GM23338 (cell line): ENCODE results near the gene SNAPC2. TPM values are rescaled to one million over a fixed set of nuclear protein-coding genes. Genes with fewer than 3 reads are reported as not detected.

Experiments
- ATAC-seq: fragments of 200-7000 bp; cut with Tn5 transposase; 3 replicates; pipeline ENCODE4 v1.9.1; 2020
- DNase-seq: peaks from one replicate; pipeline ENCODE4 v3.0.0-alpha.2; 2015; ENCODE audit warnings: low spot score
- H2AFZ ChIP-seq: fragments of 200-600 bp; sonication (generic); 2 replicates; pipeline ENCODE4 v1.8.0; 2016; ENCODE audit warnings: antibody characterized with exemption, mild to moderate bottlenecking, moderate library complexity
- H3F3A ChIP-seq: fragments of 200-600 bp; sonication (generic); replicated peaks from 2 replicates; pipeline ENCODE4 v1.8.0; 2017; ENCODE audit warnings: antibody characterized with exemption, mixed run types, low read depth
- H3K27ac ChIP-seq: fragments of 200-600 bp; sonication (generic); 2 replicates; pipeline ENCODE4 v1.6.1; 2016; ENCODE audit warnings: low read depth
- H3K27me3 ChIP-seq: fragments of 200-600 bp; sonication (generic); 2 replicates; pipeline ENCODE4 v1.8.0; 2016; ENCODE audit warnings: mild to moderate bottlenecking, mixed run types, moderate library complexity; ENCODE audit not compliant: insufficient read depth
- H3K36me3 ChIP-seq: fragments of 200-600 bp; sonication (generic); 2 replicates; pipeline ENCODE4 v1.8.0; 2016; ENCODE audit warnings: mild to moderate bottlenecking; ENCODE audit not compliant: insufficient read depth
- H3K4me1 ChIP-seq: fragments of 200-600 bp; sonication (generic); 2 replicates; pipeline ENCODE4 v1.8.0; 2016; ENCODE audit warnings: mild to moderate bottlenecking, moderate library complexity; ENCODE audit not compliant: insufficient read depth
- H3K4me2 ChIP-seq: fragments of 200-600 bp; sonication (generic); 2 replicates; pipeline ENCODE4 v1.7.1; 2017; ENCODE audit warnings: mixed run types
- H3K4me3 ChIP-seq: fragments of 200-600 bp; sonication (generic); 2 replicates; pipeline ENCODE4 v1.6.1; 2016; ENCODE audit warnings: mixed run types
- H3K79me2 ChIP-seq: fragments of 200-600 bp; sonication (generic); replicated peaks from 2 replicates; pipeline ENCODE4 v1.8.0; 2017; ENCODE audit warnings: mild to moderate bottlenecking; ENCODE audit not compliant: insufficient read depth
- H3K9me2 ChIP-seq: fragments of 200-600 bp; sonication (generic); 2 replicates; pipeline ENCODE4 v1.8.0; 2017; ENCODE audit not compliant: insufficient read depth
- H4K20me1 ChIP-seq: fragments of 200-600 bp; sonication (generic); replicated peaks from 2 replicates; pipeline ENCODE4 v1.8.0; 2017; ENCODE audit warnings: mild to moderate bottlenecking; ENCODE audit not compliant: insufficient read depth
- H3K27ac Mint-ChIP-seq: 2 replicates; pipeline ENCODE4 v1.8.0; 2020; ENCODE audit warnings: inconsistent platforms, mild to moderate bottlenecking, moderate library complexity, mixed read lengths
- H3K27me3 Mint-ChIP-seq: 3 replicates; pipeline ENCODE4 v1.8.0; 2022; ENCODE audit warnings: low read depth, mild to moderate bottlenecking, moderate library complexity, mixed read lengths, inconsistent platforms; ENCODE audit not compliant: insufficient read depth, poor library complexity
- H3K36me3 Mint-ChIP-seq: 3 replicates; pipeline ENCODE4 v1.8.0; 2021; ENCODE audit warnings: low read depth, mild to moderate bottlenecking, inconsistent platforms, moderate library complexity, mixed read lengths
- H3K4me1 Mint-ChIP-seq: 3 replicates; pipeline ENCODE4 v1.8.0; 2020; ENCODE audit warnings: mild to moderate bottlenecking, inconsistent platforms, mixed read lengths
- H3K4me3 Mint-ChIP-seq: 3 replicates; pipeline ENCODE4 v1.8.0; 2021; ENCODE audit warnings: moderate library complexity, mild to moderate bottlenecking, inconsistent platforms, mixed read lengths
- H3K9me3 Mint-ChIP-seq: 3 replicates; pipeline ENCODE4 v1.8.0; 2020; ENCODE audit warnings: moderate library complexity, mild to moderate bottlenecking, inconsistent platforms, mixed read lengths
- CREB1 ChIP-seq: fragments of 250-450 bp; sonication (Bioruptor Pico); IDR thresholded peaks from 2 replicates; pipeline ENCODE4 v1.5.0; 2020; ENCODE audit warnings: low read depth, mild to moderate bottlenecking, moderate library complexity
- NANOG ChIP-seq: IDR thresholded peaks from 2 replicates; pipeline ENCODE4 v1.6.1; 2016; ENCODE audit warnings: antibody characterized with exemption, borderline replicate concordance
- POLR2AphosphoS5 ChIP-seq: IDR thresholded peaks from 2 replicates; pipeline ENCODE4 v1.6.1; 2016; ENCODE audit warnings: antibody characterized with exemption, low read depth
- STAT1 ChIP-seq: IDR thresholded peaks from one replicate; pipeline ENCODE4 v1.6.1; 2016; ENCODE audit warnings: antibody characterized with exemption; ENCODE audit not compliant: unreplicated experiment
- ZNF114 ChIP-seq: fragments of 250-450 bp; sonication (Bioruptor Pico); IDR thresholded peaks from 2 replicates; pipeline ENCODE4 v1.5.0; 2020; ENCODE audit warnings: mild to moderate bottlenecking, moderate library complexity
- polyA plus RNA-seq: library from polyadenylated mRNA; unstranded; fragments of >200 nt; fragmentation: Nextera tagmentation; extraction: Ambion mirVana; gene quantifications from 2 replicates; pipeline ENCODE4 v1.2.1, GENCODE V29; 2016
- total RNA-seq: library from RNA; depleted of rRNA; stranded (reverse); fragments of >200 nt; shearing (Covaris generic); gene quantifications from 2 replicates; pipeline ENCODE4 v1.2.3, GENCODE V29; 2014
- TF ChIP-seq, protein P1 (sequence below): IDR thresholded peaks from one replicate; pipeline ENCODE4 v1.6.1; 2018; ENCODE audit warnings: antibody characterized with exemption; ENCODE audit not compliant: unreplicated experiment
- TF ChIP-seq, protein P2 (sequence below): IDR thresholded peaks from 2 replicates; pipeline ENCODE4 v1.6.1; 2016; ENCODE audit warnings: antibody characterized with exemption
- TF ChIP-seq, protein P3 (sequence below): fragments of 250-450 bp; sonication (Bioruptor Pico); IDR thresholded peaks from 2 replicates; pipeline ENCODE4 v1.5.0; 2020; ENCODE audit warnings: mild to moderate bottlenecking, moderate library complexity

Gene SNAPC2
- total and polyA plus RNA-seq, 2 experiments from 2014 or later, result 17.1 to 25.1 TPM

DNA sequence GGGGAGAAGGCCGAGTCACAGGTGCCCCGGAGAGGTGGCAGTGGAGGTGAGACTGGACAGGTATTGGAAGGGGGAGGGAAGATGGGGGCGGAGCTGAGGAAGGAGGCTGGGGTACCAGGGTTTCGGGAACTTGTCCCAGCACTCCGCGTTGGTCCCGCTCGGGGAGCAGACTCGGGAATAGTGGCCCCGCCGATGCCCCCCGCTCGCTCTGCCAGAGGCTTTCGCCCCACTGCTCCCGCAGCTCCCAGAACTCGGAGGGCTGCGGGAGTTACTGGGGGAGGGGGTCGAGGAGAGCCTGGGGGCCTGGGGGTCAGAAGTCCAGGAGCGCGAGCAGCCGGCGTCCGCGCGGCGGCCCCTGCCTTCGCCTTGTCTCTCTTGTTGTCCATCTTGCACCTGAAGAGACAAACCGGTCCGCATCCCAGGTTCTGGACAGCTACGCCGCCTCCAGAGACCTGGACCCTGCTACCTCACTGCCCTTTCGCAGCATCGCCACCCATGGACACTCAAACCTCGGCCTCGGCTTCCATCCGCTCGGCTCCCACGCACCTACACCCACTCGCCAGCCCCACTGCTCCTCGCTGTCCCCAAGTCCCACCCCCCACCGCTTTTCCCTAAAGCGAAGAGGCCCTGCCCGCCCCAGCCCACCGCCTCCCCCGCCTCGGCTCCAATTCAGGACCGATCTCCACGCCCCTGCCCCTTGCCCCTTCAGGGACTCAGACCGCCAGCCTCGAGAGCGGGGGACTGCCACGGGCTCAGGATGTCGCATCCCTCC, 46.6 kb upstream of the SNAPC2 start:
- peak overlapping the region; percentile 91 for H3K4me3 Mint-ChIP-seq
- no peaks in the 10 kb centered on the region for H3K36me3 ChIP-seq
- peaks cover 13% of the 10 kb centered on the region; the same call in 1 of the 2 replicates for H3F3A ChIP-seq
- ATAC-seq (no peak), DNase-seq (peak; percentile 48)
- no peak overlapping the region for H3K27ac ChIP-seq
- TF ChIP-seq, protein P1, sequence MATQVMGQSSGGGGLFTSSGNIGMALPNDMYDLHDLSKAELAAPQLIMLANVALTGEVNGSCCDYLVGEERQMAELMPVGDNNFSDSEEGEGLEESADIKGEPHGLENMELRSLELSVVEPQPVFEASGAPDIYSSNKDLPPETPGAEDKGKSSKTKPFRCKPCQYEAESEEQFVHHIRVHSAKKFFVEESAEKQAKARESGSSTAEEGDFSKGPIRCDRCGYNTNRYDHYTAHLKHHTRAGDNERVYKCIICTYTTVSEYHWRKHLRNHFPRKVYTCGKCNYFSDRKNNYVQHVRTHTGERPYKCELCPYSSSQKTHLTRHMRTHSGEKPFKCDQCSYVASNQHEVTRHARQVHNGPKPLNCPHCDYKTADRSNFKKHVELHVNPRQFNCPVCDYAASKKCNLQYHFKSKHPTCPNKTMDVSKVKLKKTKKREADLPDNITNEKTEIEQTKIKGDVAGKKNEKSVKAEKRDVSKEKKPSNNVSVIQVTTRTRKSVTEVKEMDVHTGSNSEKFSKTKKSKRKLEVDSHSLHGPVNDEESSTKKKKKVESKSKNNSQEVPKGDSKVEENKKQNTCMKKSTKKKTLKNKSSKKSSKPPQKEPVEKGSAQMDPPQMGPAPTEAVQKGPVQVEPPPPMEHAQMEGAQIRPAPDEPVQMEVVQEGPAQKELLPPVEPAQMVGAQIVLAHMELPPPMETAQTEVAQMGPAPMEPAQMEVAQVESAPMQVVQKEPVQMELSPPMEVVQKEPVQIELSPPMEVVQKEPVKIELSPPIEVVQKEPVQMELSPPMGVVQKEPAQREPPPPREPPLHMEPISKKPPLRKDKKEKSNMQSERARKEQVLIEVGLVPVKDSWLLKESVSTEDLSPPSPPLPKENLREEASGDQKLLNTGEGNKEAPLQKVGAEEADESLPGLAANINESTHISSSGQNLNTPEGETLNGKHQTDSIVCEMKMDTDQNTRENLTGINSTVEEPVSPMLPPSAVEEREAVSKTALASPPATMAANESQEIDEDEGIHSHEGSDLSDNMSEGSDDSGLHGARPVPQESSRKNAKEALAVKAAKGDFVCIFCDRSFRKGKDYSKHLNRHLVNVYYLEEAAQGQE, result no peak
- TF ChIP-seq, protein P2, sequence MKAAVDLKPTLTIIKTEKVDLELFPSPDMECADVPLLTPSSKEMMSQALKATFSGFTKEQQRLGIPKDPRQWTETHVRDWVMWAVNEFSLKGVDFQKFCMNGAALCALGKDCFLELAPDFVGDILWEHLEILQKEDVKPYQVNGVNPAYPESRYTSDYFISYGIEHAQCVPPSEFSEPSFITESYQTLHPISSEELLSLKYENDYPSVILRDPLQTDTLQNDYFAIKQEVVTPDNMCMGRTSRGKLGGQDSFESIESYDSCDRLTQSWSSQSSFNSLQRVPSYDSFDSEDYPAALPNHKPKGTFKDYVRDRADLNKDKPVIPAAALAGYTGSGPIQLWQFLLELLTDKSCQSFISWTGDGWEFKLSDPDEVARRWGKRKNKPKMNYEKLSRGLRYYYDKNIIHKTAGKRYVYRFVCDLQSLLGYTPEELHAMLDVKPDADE, result no peak
- TF ChIP-seq, protein P3, sequence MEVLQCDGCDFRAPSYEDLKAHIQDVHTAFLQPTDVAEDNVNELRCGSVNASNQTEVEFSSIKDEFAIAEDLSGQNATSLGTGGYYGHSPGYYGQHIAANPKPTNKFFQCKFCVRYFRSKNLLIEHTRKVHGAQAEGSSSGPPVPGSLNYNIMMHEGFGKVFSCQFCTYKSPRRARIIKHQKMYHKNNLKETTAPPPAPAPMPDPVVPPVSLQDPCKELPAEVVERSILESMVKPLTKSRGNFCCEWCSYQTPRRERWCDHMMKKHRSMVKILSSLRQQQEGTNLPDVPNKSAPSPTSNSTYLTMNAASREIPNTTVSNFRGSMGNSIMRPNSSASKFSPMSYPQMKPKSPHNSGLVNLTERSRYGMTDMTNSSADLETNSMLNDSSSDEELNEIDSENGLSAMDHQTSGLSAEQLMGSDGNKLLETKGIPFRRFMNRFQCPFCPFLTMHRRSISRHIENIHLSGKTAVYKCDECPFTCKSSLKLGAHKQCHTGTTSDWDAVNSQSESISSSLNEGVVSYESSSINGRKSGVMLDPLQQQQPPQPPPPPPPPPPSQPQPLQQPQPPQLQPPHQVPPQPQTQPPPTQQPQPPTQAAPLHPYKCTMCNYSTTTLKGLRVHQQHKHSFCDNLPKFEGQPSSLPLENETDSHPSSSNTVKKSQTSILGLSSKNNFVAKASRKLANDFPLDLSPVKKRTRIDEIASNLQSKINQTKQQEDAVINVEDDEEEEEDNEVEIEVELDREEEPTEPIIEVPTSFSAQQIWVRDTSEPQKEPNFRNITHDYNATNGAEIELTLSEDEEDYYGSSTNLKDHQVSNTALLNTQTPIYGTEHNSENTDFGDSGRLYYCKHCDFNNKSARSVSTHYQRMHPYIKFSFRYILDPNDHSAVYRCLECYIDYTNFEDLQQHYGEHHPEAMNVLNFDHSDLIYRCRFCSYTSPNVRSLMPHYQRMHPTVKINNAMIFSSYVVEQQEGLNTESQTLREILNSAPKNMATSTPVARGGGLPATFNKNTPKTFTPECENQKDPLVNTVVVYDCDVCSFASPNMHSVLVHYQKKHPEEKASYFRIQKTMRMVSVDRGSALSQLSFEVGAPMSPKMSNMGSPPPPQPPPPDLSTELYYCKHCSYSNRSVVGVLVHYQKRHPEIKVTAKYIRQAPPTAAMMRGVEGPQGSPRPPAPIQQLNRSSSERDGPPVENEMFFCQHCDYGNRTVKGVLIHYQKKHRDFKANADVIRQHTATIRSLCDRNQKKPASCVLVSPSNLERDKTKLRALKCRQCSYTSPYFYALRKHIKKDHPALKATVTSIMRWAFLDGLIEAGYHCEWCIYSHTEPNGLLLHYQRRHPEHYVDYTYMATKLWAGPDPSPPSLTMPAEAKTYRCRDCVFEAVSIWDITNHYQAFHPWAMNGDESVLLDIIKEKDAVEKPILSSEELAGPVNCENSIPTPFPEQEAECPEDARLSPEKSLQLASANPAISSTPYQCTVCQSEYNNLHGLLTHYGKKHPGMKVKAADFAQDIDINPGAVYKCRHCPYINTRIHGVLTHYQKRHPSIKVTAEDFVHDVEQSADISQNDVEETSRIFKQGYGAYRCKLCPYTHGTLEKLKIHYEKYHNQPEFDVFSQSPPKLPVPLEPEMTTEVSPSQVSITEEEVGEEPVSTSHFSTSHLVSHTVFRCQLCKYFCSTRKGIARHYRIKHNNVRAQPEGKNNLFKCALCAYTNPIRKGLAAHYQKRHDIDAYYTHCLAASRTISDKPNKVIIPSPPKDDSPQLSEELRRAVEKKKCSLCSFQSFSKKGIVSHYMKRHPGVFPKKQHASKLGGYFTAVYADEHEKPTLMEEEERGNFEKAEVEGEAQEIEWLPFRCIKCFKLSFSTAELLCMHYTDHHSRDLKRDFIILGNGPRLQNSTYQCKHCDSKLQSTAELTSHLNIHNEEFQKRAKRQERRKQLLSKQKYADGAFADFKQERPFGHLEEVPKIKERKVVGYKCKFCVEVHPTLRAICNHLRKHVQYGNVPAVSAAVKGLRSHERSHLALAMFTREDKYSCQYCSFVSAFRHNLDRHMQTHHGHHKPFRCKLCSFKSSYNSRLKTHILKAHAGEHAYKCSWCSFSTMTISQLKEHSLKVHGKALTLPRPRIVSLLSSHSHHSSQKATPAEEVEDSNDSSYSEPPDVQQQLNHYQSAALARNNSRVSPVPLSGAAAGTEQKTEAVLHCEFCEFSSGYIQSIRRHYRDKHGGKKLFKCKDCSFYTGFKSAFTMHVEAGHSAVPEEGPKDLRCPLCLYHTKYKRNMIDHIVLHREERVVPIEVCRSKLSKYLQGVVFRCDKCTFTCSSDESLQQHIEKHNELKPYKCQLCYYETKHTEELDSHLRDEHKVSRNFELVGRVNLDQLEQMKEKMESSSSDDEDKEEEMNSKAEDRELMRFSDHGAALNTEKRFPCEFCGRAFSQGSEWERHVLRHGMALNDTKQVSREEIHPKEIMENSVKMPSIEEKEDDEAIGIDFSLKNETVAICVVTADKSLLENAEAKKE, result no peak
- TF ChIP-seq STAT1, result no peak
- TF ChIP-seq NANOG, result no peak
- no peak for TF ChIP-seq ZNF114 (CRISPR knock-in tag)
- TF ChIP-seq CREB1 (CRISPR knock-in tag), result no peak
- TF ChIP-seq POLR2AphosphoS5, result no peak
- H3K4me2 ChIP-seq, result peak overlapping the region; percentile 91
- peak overlapping the region; percentile 81 for H3K4me3 ChIP-seq
- no peaks in the 10 kb centered on the region for H3K79me2 ChIP-seq
- H4K20me1 ChIP-seq, result no peaks in the 10 kb centered on the region
- peaks cover 13% of the 10 kb centered on the region; the same call in 1 of the 2 replicates for H3K4me1 ChIP-seq
- peaks cover 14% of the 10 kb centered on the region for H3K27me3 ChIP-seq
- H3K27me3 Mint-ChIP-seq, result peaks cover 34% of the 10 kb centered on the region
- H3K4me1 Mint-ChIP-seq, result peaks cover 18% of the 10 kb centered on the region
- no peaks in the 10 kb centered on the region for H3K9me3 Mint-ChIP-seq
- no peak overlapping the region; the same call in 1 of the 2 replicates for H3K27ac Mint-ChIP-seq
- no peak overlapping the region for H2AFZ ChIP-seq
- no peaks in the 10 kb centered on the region for H3K9me2 ChIP-seq
- peaks cover 5% of the 10 kb centered on the region; the same call in 2 of the 3 replicates for H3K36me3 Mint-ChIP-seq
